Astrocyte (in vitro differentiated cells and primary cell): ENCODE measurements around the gene HMG20A. TPM values are rescaled to one million over a fixed set of nuclear protein-coding genes. Genes with fewer than 3 reads are reported as not detected.

Experiments
- DNase-seq: peaks from one replicate; pipeline ENCODE4 v3.0.0-alpha.2; 2010; ENCODE audit warnings: low read depth
- FAIRE-seq: peaks from 2 replicates; lab custom pipeline; 2011; peaks lifted over from hg19 to GRCh38; lab: Jason Lieb, UNC
- H2AFZ ChIP-seq: 2 replicates; pipeline ENCODE4 v1.6.0; 2012; ENCODE audit warnings: low read depth, low read length, inconsistent platforms
- H3K27ac ChIP-seq: 2 replicates; pipeline ENCODE4 v1.5.1; 2011; ENCODE audit warnings: low read depth, low read length, inconsistent platforms
- H3K27me3 ChIP-seq: 2 replicates; pipeline ENCODE4 v1.6.0; 2011; ENCODE audit warnings: low read length, inconsistent platforms; ENCODE audit not compliant: insufficient read depth
- H3K36me3 ChIP-seq: 2 replicates; pipeline ENCODE4 v1.5.1; 2011; ENCODE audit warnings: low read length, inconsistent platforms; ENCODE audit not compliant: insufficient read depth
- H3K4me1 ChIP-seq: 2 replicates; pipeline ENCODE4 v1.5.1; 2011; ENCODE audit warnings: low read length, inconsistent platforms; ENCODE audit not compliant: insufficient read depth
- H3K4me2 ChIP-seq: 2 replicates; pipeline ENCODE4 v1.6.0; 2012; ENCODE audit warnings: low read length, inconsistent platforms
- H3K4me3 ChIP-seq: 2 replicates; pipeline ENCODE4 v1.5.1; 2011; ENCODE audit warnings: low read depth, mild to moderate bottlenecking, low read length, inconsistent platforms; ENCODE audit not compliant: insufficient read depth
- H3K79me2 ChIP-seq: 2 replicates; pipeline ENCODE4 v1.6.0; 2012; ENCODE audit warnings: mild to moderate bottlenecking, low read length, inconsistent platforms; ENCODE audit not compliant: insufficient read depth
- H3K9ac ChIP-seq: 2 replicates; pipeline ENCODE4 v1.6.0; 2012; ENCODE audit warnings: mild to moderate bottlenecking, low read length, inconsistent platforms
- H3K9me3 ChIP-seq: 2 replicates; pipeline ENCODE4 v1.5.1; 2012; ENCODE audit warnings: low read depth, mild to moderate bottlenecking, low read length, inconsistent platforms; ENCODE audit not compliant: insufficient read depth
- H4K20me1 ChIP-seq: 2 replicates; pipeline ENCODE4 v1.6.0; 2012; ENCODE audit warnings: low read length, inconsistent platforms; ENCODE audit not compliant: insufficient read depth
- H3K27ac Mint-ChIP-seq: one replicate; pipeline ENCODE4 v1.8.0; 2021; ENCODE audit warnings: mild to moderate bottlenecking, mixed read lengths; ENCODE audit not compliant: unreplicated experiment
- H3K27me3 Mint-ChIP-seq: one replicate; pipeline ENCODE4 v1.8.0; 2021; ENCODE audit warnings: low read depth, mixed read lengths; ENCODE audit not compliant: unreplicated experiment
- H3K36me3 Mint-ChIP-seq: one replicate; pipeline ENCODE4 v1.8.0; 2021; ENCODE audit warnings: low read depth, mixed read lengths; ENCODE audit not compliant: unreplicated experiment
- H3K4me1 Mint-ChIP-seq: one replicate; pipeline ENCODE4 v1.8.0; 2021; ENCODE audit warnings: low read depth, mixed read lengths; ENCODE audit not compliant: unreplicated experiment
- H3K4me3 Mint-ChIP-seq: one replicate; pipeline ENCODE4 v1.8.0; 2021; ENCODE audit warnings: mild to moderate bottlenecking, moderate library complexity, mixed read lengths; ENCODE audit not compliant: unreplicated experiment
- H3K9me3 Mint-ChIP-seq: one replicate; pipeline ENCODE4 v1.8.0; 2021; ENCODE audit warnings: mild to moderate bottlenecking, mixed read lengths; ENCODE audit not compliant: unreplicated experiment
- EZH2 ChIP-seq: IDR thresholded peaks from 2 replicates; pipeline ENCODE4 v1.6.1; 2012; ENCODE audit warnings: mild to moderate bottlenecking, low read length, inconsistent platforms; ENCODE audit not compliant: insufficient read depth
- total RNA-seq: library from RNA; stranded (reverse); gene quantifications from 2 replicates; pipeline ENCODE4 v1.2.1, GENCODE V29; 2021
- TF ChIP-seq, protein P1 (sequence below): IDR thresholded peaks from 2 replicates; pipeline ENCODE4 v1.5.1; 2011; ENCODE audit warnings: low read depth, mild to moderate bottlenecking, inconsistent platforms, low read length, moderate library complexity; ENCODE audit not compliant: insufficient read depth

HMG20A gene
- total RNA-seq, 1 donor from 2014 or later: 47.4 TPM

DNA sequence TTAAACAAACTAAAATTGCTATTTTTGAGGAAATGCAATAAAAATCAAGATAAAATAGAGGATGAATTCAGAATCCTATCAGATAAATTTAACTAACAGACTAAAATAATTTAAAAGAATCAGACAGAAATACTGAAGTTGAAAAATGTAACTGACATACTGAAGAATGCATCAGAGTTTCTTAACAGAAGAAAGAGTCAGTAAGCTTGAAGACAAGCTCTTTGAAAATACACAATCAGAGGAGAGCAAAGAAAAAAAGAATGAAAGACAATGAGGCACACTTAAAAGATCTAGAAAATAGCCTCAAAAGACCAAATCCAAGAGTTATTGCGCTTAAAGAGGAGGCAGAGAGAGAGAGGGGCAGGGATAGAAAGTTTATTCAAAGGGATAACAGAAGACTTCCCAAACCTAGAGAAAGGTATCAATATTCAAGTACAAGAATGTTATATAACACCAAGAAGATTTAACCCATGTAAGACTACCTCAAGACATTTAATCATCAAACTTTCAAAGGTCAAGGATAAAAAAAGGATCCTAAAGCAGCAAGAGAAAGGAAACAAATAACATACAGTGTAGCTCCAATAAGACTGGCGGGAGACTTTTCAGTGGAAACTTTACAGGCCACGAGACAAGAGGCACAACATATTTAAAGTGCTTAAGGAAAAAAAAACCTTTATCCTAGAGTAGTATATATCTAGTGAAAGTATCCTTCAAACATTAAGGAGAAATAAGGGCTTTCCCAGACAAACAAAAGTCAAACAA, 25.5 kb upstream of the HMG20A start:
- H3K79me2 ChIP-seq: peaks cover 98% of the 10 kb centered on the region
- FAIRE-seq: no peak
- no peaks in the 10 kb centered on the region for H3K9me3 Mint-ChIP-seq
- no peaks in the 10 kb centered on the region for H3K4me1 ChIP-seq
- no peaks in the 10 kb centered on the region for H3K9me3 ChIP-seq
- H3K27me3 ChIP-seq: no peaks in the 10 kb centered on the region
- no peak overlapping the region for H3K9ac ChIP-seq
- TF ChIP-seq, protein P1, sequence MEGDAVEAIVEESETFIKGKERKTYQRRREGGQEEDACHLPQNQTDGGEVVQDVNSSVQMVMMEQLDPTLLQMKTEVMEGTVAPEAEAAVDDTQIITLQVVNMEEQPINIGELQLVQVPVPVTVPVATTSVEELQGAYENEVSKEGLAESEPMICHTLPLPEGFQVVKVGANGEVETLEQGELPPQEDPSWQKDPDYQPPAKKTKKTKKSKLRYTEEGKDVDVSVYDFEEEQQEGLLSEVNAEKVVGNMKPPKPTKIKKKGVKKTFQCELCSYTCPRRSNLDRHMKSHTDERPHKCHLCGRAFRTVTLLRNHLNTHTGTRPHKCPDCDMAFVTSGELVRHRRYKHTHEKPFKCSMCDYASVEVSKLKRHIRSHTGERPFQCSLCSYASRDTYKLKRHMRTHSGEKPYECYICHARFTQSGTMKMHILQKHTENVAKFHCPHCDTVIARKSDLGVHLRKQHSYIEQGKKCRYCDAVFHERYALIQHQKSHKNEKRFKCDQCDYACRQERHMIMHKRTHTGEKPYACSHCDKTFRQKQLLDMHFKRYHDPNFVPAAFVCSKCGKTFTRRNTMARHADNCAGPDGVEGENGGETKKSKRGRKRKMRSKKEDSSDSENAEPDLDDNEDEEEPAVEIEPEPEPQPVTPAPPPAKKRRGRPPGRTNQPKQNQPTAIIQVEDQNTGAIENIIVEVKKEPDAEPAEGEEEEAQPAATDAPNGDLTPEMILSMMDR: no peak
- no peak for TF ChIP-seq EZH2
- H3K4me1 Mint-ChIP-seq: peaks cover 8% of the 10 kb centered on the region
- H3K36me3 ChIP-seq: no peaks in the 10 kb centered on the region
- H3K36me3 Mint-ChIP-seq: peaks cover 14% of the 10 kb centered on the region
- H3K27ac ChIP-seq: no peak overlapping the region
- no peak for DNase-seq
- no peak overlapping the region for H2AFZ ChIP-seq
- H3K4me2 ChIP-seq: no peak overlapping the region
- peaks cover 92% of the 10 kb centered on the region for H4K20me1 ChIP-seq
- H3K27me3 Mint-ChIP-seq: no peaks in the 10 kb centered on the region
- H3K27ac Mint-ChIP-seq: no peak overlapping the region
- H3K4me3 Mint-ChIP-seq: no peak overlapping the region
- no peak overlapping the region for H3K4me3 ChIP-seq

- Mint-ChIP-seq H3K4me3 (no peak overlapping the region), H3K27ac (no peak overlapping the region), H3K27me3 (no peaks in the 10 kb centered on the region), H3K36me3 (peaks cover 16% of the 10 kb centered on the region), H3K4me1 (peaks cover 2% of the 10 kb centered on the region), H3K9me3 (no peaks in the 10 kb centered on the region)
- DNase-seq: no peak
- no peaks in the 10 kb centered on the region for H3K36me3 ChIP-seq
- no peaks in the 10 kb centered on the region for H3K9me3 ChIP-seq
- no peak overlapping the region for H3K4me3 ChIP-seq
- no peaks in the 10 kb centered on the region for H3K4me1 ChIP-seq
- H3K79me2 ChIP-seq: peaks cover 98% of the 10 kb centered on the region
- TF ChIP-seq EZH2: no peak
- TF ChIP-seq, protein P1: no peak
- H3K27me3 ChIP-seq: no peaks in the 10 kb centered on the region
- peaks cover 88% of the 10 kb centered on the region for H4K20me1 ChIP-seq
- H3K9ac ChIP-seq: no peak overlapping the region
- FAIRE-seq: no peak
- no peak overlapping the region for H3K4me2 ChIP-seq
- no peak overlapping the region for H2AFZ ChIP-seq
- no peak overlapping the region for H3K27ac ChIP-seq
Measured at GRCh38 chr15:77396692-77397091, 24.0 kb upstream of the HMG20A start.

GRCh38 chr15:77398927-77399326, 21.8 kb upstream of the HMG20A start:
- Histone ChIP-seq H3K9me3 (no peaks in the 10 kb centered on the region), H3K27ac (no peak overlapping the region), H4K20me1 (peaks cover 82% of the 10 kb centered on the region), H3K36me3 (no peaks in the 10 kb centered on the region), H3K79me2 (peaks cover 91% of the 10 kb centered on the region), H3K4me2 (no peak overlapping the region), H3K27me3 (no peaks in the 10 kb centered on the region), H2AFZ (no peak overlapping the region), H3K4me3 (no peak overlapping the region), H3K9ac (no peak overlapping the region), H3K4me1 (peaks cover 8% of the 10 kb centered on the region)
- no peak overlapping the region for H3K4me3 Mint-ChIP-seq
- no peaks in the 10 kb centered on the region for H3K27me3 Mint-ChIP-seq
- TF ChIP-seq, protein P1: no peak
- no peak for TF ChIP-seq EZH2
- no peaks in the 10 kb centered on the region for H3K9me3 Mint-ChIP-seq
- DNase-seq (no peak), FAIRE-seq (no peak)
- no peak overlapping the region for H3K27ac Mint-ChIP-seq
- peaks cover 7% of the 10 kb centered on the region for H3K4me1 Mint-ChIP-seq
- peaks cover 8% of the 10 kb centered on the region for H3K36me3 Mint-ChIP-seq
